HUES48 (cell line): ENCODE data around the gene KAZN.

Source experiments
- H3K27ac ChIP-seq: one replicate; pipeline ENCODE4 v1.7.0; 2013; ENCODE audit warnings: low read depth, low read length, inconsistent platforms
- H3K27me3 ChIP-seq: 2 replicates; pipeline ENCODE4 v1.6.1; 2013; ENCODE audit warnings: mild to moderate bottlenecking, low read length; ENCODE audit not compliant: control insufficient read depth, insufficient read depth
- H3K36me3 ChIP-seq: 2 replicates; pipeline ENCODE4 v1.6.1; 2013; ENCODE audit warnings: low read length; ENCODE audit not compliant: control insufficient read depth, insufficient read depth
- H3K4me1 ChIP-seq: 2 replicates; pipeline ENCODE4 v1.6.1; 2013; ENCODE audit warnings: mild to moderate bottlenecking, low read length; ENCODE audit not compliant: control insufficient read depth, insufficient read depth
- H3K4me3 ChIP-seq: 2 replicates; pipeline ENCODE4 v1.5.1; 2013; ENCODE audit warnings: mild to moderate bottlenecking, low read depth, low read length
- H3K9ac ChIP-seq: 2 replicates; pipeline ENCODE4 v1.6.1; 2013; ENCODE audit warnings: mild to moderate bottlenecking, low read depth, low read length, moderate library complexity
- H3K9me3 ChIP-seq: 2 replicates; pipeline ENCODE4 v1.6.1; 2013; ENCODE audit warnings: low read length; ENCODE audit not compliant: control insufficient read depth, insufficient read depth

The KAZN gene

GRCh38 chr1:14756589-14757285 is 158.3 kb downstream of the KAZN start:
- Histone ChIP-seq H3K27ac (no peak overlapping the region), H3K36me3 (no peaks in the 10 kb centered on the region), H3K9ac (no peak overlapping the region), H3K27me3 (no peaks in the 10 kb centered on the region), H3K4me3 (no peak overlapping the region), H3K9me3 (no peaks in the 10 kb centered on the region), H3K4me1 (peaks cover 31% of the 10 kb centered on the region)

- Histone ChIP-seq H3K9me3 (no peaks in the 10 kb centered on the region), H3K27me3 (no peaks in the 10 kb centered on the region), H3K27ac (no peak overlapping the region), H3K4me1 (peaks cover 31% of the 10 kb centered on the region), H3K4me3 (no peak overlapping the region), H3K9ac (no peak overlapping the region), H3K36me3 (no peaks in the 10 kb centered on the region)
Measured at GRCh38 chr1:14757286-14757625, 158.8 kb downstream of the KAZN start.

GRCh38 chr1:14759042-14759818 is 160.7 kb downstream of the KAZN start:
- H3K4me3 ChIP-seq: no peak overlapping the region
- no peaks in the 10 kb centered on the region for H3K36me3 ChIP-seq
- H3K9me3 ChIP-seq: no peaks in the 10 kb centered on the region
- no peak overlapping the region for H3K9ac ChIP-seq
- H3K27me3 ChIP-seq: no peaks in the 10 kb centered on the region
- peaks cover 34% of the 10 kb centered on the region for H3K4me1 ChIP-seq
- no peak overlapping the region for H3K27ac ChIP-seq

- Histone ChIP-seq H3K36me3 (no peaks in the 10 kb centered on the region), H3K9ac (no peak overlapping the region), H3K9me3 (no peaks in the 10 kb centered on the region), H3K4me3 (no peak overlapping the region), H3K27ac (no peak overlapping the region), H3K27me3 (no peaks in the 10 kb centered on the region), H3K4me1 (peaks cover 38% of the 10 kb centered on the region)
Measured at GRCh38 chr1:14759843-14760242, 161.4 kb downstream of the KAZN start.

- Histone ChIP-seq H3K9me3 (no peaks in the 10 kb centered on the region), H3K9ac (no peak overlapping the region), H3K27me3 (no peaks in the 10 kb centered on the region)
Measured at GRCh38 chr1:14760780-14761179, 162.3 kb downstream of the KAZN start.

GRCh38 chr1:14761291-14762153 is 163.0 kb downstream of the KAZN start:
- Histone ChIP-seq H3K27ac (no peak overlapping the region), H3K4me1 (peaks cover 34% of the 10 kb centered on the region), H3K27me3 (no peaks in the 10 kb centered on the region), H3K9ac (no peak overlapping the region), H3K36me3 (no peaks in the 10 kb centered on the region), H3K4me3 (no peak overlapping the region), H3K9me3 (no peaks in the 10 kb centered on the region)

More at GRCh38 chr1:14760780-14761179, 162.3 kb downstream of the KAZN start:
- no peaks in the 10 kb centered on the region for H3K36me3 ChIP-seq
- no peak overlapping the region for H3K27ac ChIP-seq
- no peak overlapping the region for H3K4me3 ChIP-seq
- peaks cover 38% of the 10 kb centered on the region for H3K4me1 ChIP-seq

- H3K36me3 ChIP-seq: no peaks in the 10 kb centered on the region
- H3K27me3 ChIP-seq: no peaks in the 10 kb centered on the region
- no peak overlapping the region for H3K9ac ChIP-seq
- no peaks in the 10 kb centered on the region for H3K9me3 ChIP-seq
- H3K4me3 ChIP-seq: no peak overlapping the region
- no peak overlapping the region for H3K27ac ChIP-seq
- peaks cover 46% of the 10 kb centered on the region for H3K4me1 ChIP-seq
Measured at GRCh38 chr1:14763977-14764376, 165.5 kb downstream of the KAZN start.

GRCh38 chr1:14765773-14766172 is 167.3 kb downstream of the KAZN start:
- Histone ChIP-seq H3K4me1 (peaks cover 35% of the 10 kb centered on the region), H3K9ac (no peak overlapping the region), H3K9me3 (no peaks in the 10 kb centered on the region), H3K27ac (no peak overlapping the region), H3K4me3 (no peak overlapping the region), H3K36me3 (no peaks in the 10 kb centered on the region), H3K27me3 (no peaks in the 10 kb centered on the region)

- H3K9me3 ChIP-seq: no peaks in the 10 kb centered on the region
- H3K4me3 ChIP-seq: no peak overlapping the region
- H3K27me3 ChIP-seq: no peaks in the 10 kb centered on the region
- no peaks in the 10 kb centered on the region for H3K36me3 ChIP-seq
- H3K27ac ChIP-seq: peak overlapping the region; percentile 67
- peaks cover 35% of the 10 kb centered on the region for H3K4me1 ChIP-seq
- H3K9ac ChIP-seq: no peak overlapping the region
Measured at GRCh38 chr1:14767075-14767474, 168.6 kb downstream of the KAZN start.

GRCh38 chr1:14768582-14769304 is 170.3 kb downstream of the KAZN start:
- Histone ChIP-seq H3K27ac (no peak overlapping the region), H3K4me3 (no peak overlapping the region)

More at GRCh38 chr1:14768582-14769304, 170.3 kb downstream of the KAZN start:
- H3K9ac ChIP-seq: no peak overlapping the region
- peaks cover 31% of the 10 kb centered on the region for H3K4me1 ChIP-seq
- no peaks in the 10 kb centered on the region for H3K36me3 ChIP-seq
- no peaks in the 10 kb centered on the region for H3K9me3 ChIP-seq
- H3K27me3 ChIP-seq: no peaks in the 10 kb centered on the region
